GM10248 (cell line): Measurements from ENCODE around the gene ZNF581.

Experiments
- CTCF ChIA-PET: fragments of 300-600 bp; sonication (Branson Sonifier 250); formaldehyde crosslinking; extraction: SDS; loops from one replicate; lab custom pipeline; 2021; ENCODE audit warnings: antibody characterized with exemption; lab: Yijun Ruan, JAX
- POLR2A ChIA-PET: fragments of 350-650 bp; sonication (Branson Sonifier 250); formaldehyde crosslinking; extraction: SDS; loops from one replicate; lab custom pipeline; 2020; ENCODE audit warnings: antibody characterized with exemption; lab: Yijun Ruan, JAX
- DNase-seq: peaks from one replicate; pipeline ENCODE4 v3.0.0; 2012; ENCODE audit errors: extremely low spot score
- CTCF ChIP-seq: IDR thresholded peaks from 2 replicates; pipeline ENCODE4 v1.5.1; 2012; ENCODE audit warnings: mild to moderate bottlenecking, low read depth; ENCODE audit errors: extremely low read depth, missing control alignments, control extremely low read depth

Gene ZNF581

GRCh38 chr19:55673465-55673864 is 30.0 kb downstream of the ZNF581 start:
- no peak for TF ChIP-seq CTCF
- CTCF ChIA-PET, result interaction anchor here (0.6 to 1.1 kb wide), 2 partner anchors 17 to 26 kb away, joined by 3 to 4 read pairs; no protein-coding TSS in a partner anchor
- POLR2A ChIA-PET, result interaction anchor here (0.9 kb wide), 1 partner anchor 17 kb away, joined by 4 read pairs; no protein-coding TSS in a partner anchor
- no peak for DNase-seq

- no peak for DNase-seq
- ChIA-PET POLR2A (interaction anchor here (0.9 kb wide), 1 partner anchor 17 kb away, joined by 4 read pairs; no protein-coding TSS in a partner anchor), CTCF (interaction anchor here (1.1 kb wide), 1 partner anchor 17 kb away, joined by 4 read pairs; no protein-coding TSS in a partner anchor)
- TF ChIP-seq CTCF, result no peak
Measured at GRCh38 chr19:55673889-55674288, 30.4 kb downstream of the ZNF581 start.

- ChIA-PET CTCF (no interaction called here), POLR2A (no interaction called here)
- TF ChIP-seq CTCF, result no peak
- DNase-seq, result no peak
Measured at GRCh38 chr19:55674459-55674840, 31.0 kb downstream of the ZNF581 start.

GRCh38 chr19:55674841-55675660 is 31.6 kb downstream of the ZNF581 start, which contains the start of gene EPN1:
EPN1 (plus strand) TSS chr19:55675226; CDS start chr19:55678628, 3,402 bp downstream.
- ChIA-PET POLR2A (no interaction called here), CTCF (no interaction called here)
- DNase-seq, result peak; percentile 99
- no peak for TF ChIP-seq CTCF

- no peak for DNase-seq
- no peak for TF ChIP-seq CTCF
- CTCF ChIA-PET, result interaction anchor here (1.2 kb wide), 1 partner anchor 19 kb away, joined by 6 read pairs; no protein-coding TSS in a partner anchor
- POLR2A ChIA-PET, result interaction anchor here (0.6 kb wide), 2 partner anchors 21 to 161 kb away, joined by 3 to 4 read pairs; partner anchors contain the start of gene U2AF2
Measured at GRCh38 chr19:55675661-55676354, 32.4 kb downstream of the ZNF581 start.

- ChIA-PET POLR2A (interaction anchor here (0.6 kb wide), 1 partner anchor 22 kb away, joined by 4 read pairs; the partner anchor contains the start of gene U2AF2), CTCF (interaction anchor here (0.9 to 1.2 kb wide), 2 partner anchors 17 to 19 kb away, joined by 4 to 6 read pairs; no protein-coding TSS in a partner anchor)
- no peak for DNase-seq
- TF ChIP-seq CTCF, result no peak
Measured at GRCh38 chr19:55676383-55676782, 32.9 kb downstream of the ZNF581 start.
